ENCODE measurements around the gene DPCD. TPM values are rescaled to one million over a fixed set of nuclear protein-coding genes. Genes with fewer than 3 reads are reported as not detected.

DPCD gene
- 10 to 100 TPM in 10 of 12 donors, not detected in 2; 10.8 to 20.4 (median 14.7) TPM for polyA plus RNA-seq (ENCODE audit: insufficient read length in 12 of 12)
- long read RNA-seq, donor 1, transcript DPCD-202 (6 exons, 858 nt): major isoform, 12 of 13 reads
- long read RNA-seq, donor 1, partial matches to known transcripts: 0 of 13 reads
- long read RNA-seq, donor 1, other reads (novel, unspliced or antisense): 0 of 13 reads
- long read RNA-seq, donor 2, transcript DPCD-202 (6 exons, 858 nt): major isoform, 12 of 18 reads
- long read RNA-seq, donor 2, partial matches to known transcripts: 0 of 18 reads
- long read RNA-seq, donor 2, other reads (novel, unspliced or antisense): 6 of 18 reads
- long read RNA-seq, donor 3, transcript DPCD-202 (6 exons, 858 nt): major isoform, 8 of 8 reads
- long read RNA-seq, donor 3, partial matches to known transcripts: 0 of 8 reads
- long read RNA-seq, donor 3, other reads (novel, unspliced or antisense): 0 of 8 reads
- long read RNA-seq, donor 4, partial matches to known transcripts: 0 of 2 reads
- long read RNA-seq, donor 4, other reads (novel, unspliced or antisense): 0 of 2 reads
- long read RNA-seq, donor 5: 0 reads
- long read RNA-seq, donor 6, transcript DPCD-202 (6 exons, 858 nt): major isoform, 5 of 5 reads
- long read RNA-seq, donor 6, partial matches to known transcripts: 0 of 5 reads
- long read RNA-seq, donor 6, other reads (novel, unspliced or antisense): 0 of 5 reads
- long read RNA-seq, donor 7, transcript DPCD-202 (6 exons, 858 nt): major isoform, 8 of 8 reads
- long read RNA-seq, donor 7, partial matches to known transcripts: 0 of 8 reads
- long read RNA-seq, donor 7, other reads (novel, unspliced or antisense): 0 of 8 reads
- long read RNA-seq, donor 8, transcript DPCD-202 (6 exons, 858 nt): major isoform, 12 of 13 reads
- long read RNA-seq, donor 8, partial matches to known transcripts: 0 of 13 reads
- long read RNA-seq, donor 8, other reads (novel, unspliced or antisense): 0 of 13 reads
- long read RNA-seq, donor 9, transcript DPCD-202 (6 exons, 858 nt): major isoform, 7 of 7 reads
- long read RNA-seq, donor 9, partial matches to known transcripts: 0 of 7 reads
- long read RNA-seq, donor 9, other reads (novel, unspliced or antisense): 0 of 7 reads
- long read RNA-seq, donor 10, transcript DPCD-202 (6 exons, 858 nt): major isoform, 8 of 40 reads
- long read RNA-seq, donor 10, partial matches to known transcripts: 24 of 40 reads
- long read RNA-seq, donor 10, other reads (novel, unspliced or antisense): 8 of 40 reads
- long read RNA-seq, donor 11, transcript DPCD-202 (6 exons, 858 nt): major isoform, 12 of 12 reads
- long read RNA-seq, donor 11, partial matches to known transcripts: 0 of 12 reads
- long read RNA-seq, donor 11, other reads (novel, unspliced or antisense): 0 of 12 reads

GRCh38 chr10:101587725-101588653 is at the start of gene DPCD, which contains the start of gene POLL:
Gene DPCD, plus strand, starts transcription at chr10:101588321. Its CDS starts 16 bp downstream, at chr10:101588337.
Gene POLL, minus strand, starts transcription at chr10:101588257. Its CDS starts 897 bp downstream, at chr10:101587360.
- peak; percentile 98 for DNase-seq

- no peak for DNase-seq
Observed at GRCh38 chr10:101538446-101538845, 49.7 kb upstream of the DPCD start.

- DNase-seq: no peak
Observed at GRCh38 chr10:101545898-101546297, 42.2 kb upstream of the DPCD start.

- DNase-seq: no peak
Observed at GRCh38 chr10:101550965-101551364, 37.2 kb upstream of the DPCD start.

- no peak for DNase-seq
Observed at GRCh38 chr10:101552442-101552841, 35.7 kb upstream of the DPCD start.

- DNase-seq: no peak
Observed at GRCh38 chr10:101557541-101557940, 30.6 kb upstream of the DPCD start.

- no peak for DNase-seq
Observed at GRCh38 chr10:101558204-101558603, 29.9 kb upstream of the DPCD start.

GRCh38 chr10:101558671-101559595 is 29.2 kb upstream of the DPCD start:
- DNase-seq: no peak

GRCh38 chr10:101559596-101560297 is 28.4 kb upstream of the DPCD start:
- DNase-seq: no peak

GRCh38 chr10:101560298-101561067 is 27.6 kb upstream of the DPCD start:
- no peak for DNase-seq

GRCh38 chr10:101561068-101561915 is 26.8 kb upstream of the DPCD start:
- no peak for DNase-seq

- DNase-seq: no peak
Observed at GRCh38 chr10:101562231-101562630, 25.9 kb upstream of the DPCD start.

- no peak for DNase-seq
Observed at GRCh38 chr10:101563007-101563406, 25.1 kb upstream of the DPCD start.

GRCh38 chr10:101563497-101564040 is 24.6 kb upstream of the DPCD start:
- DNase-seq: no peak

- DNase-seq: no peak
Observed at GRCh38 chr10:101564490-101564991, 23.6 kb upstream of the DPCD start.

- DNase-seq: no peak
Observed at GRCh38 chr10:101565370-101565900, 22.7 kb upstream of the DPCD start.

Measured in muscle of arm (tissue), 14 donors.